HFF-Myc (cell line): Measurements from ENCODE around the gene PSEN2.
A peak's percentile ranks its signal among the peaks of the same experiment; 100 is the strongest.

ENCODE experiments used
- DNase-seq: peaks from one replicate; pipeline ENCODE4 v3.0.0-alpha.2; 2011; ENCODE audit warnings: low read depth; ENCODE audit errors: extremely low read depth
- H3K4me3 ChIP-seq: replicated peaks from 2 replicates; pipeline ENCODE4 v1.5.1; 2011; ENCODE audit warnings: low read depth, mild to moderate bottlenecking, control low read depth, low read length
- CTCF ChIP-seq: IDR thresholded peaks from 2 replicates; pipeline ENCODE4 v1.5.1; 2012; ENCODE audit warnings: mild to moderate bottlenecking, low read depth, low read length, control low read depth; ENCODE audit errors: missing control alignments

Gene PSEN2

DNA sequence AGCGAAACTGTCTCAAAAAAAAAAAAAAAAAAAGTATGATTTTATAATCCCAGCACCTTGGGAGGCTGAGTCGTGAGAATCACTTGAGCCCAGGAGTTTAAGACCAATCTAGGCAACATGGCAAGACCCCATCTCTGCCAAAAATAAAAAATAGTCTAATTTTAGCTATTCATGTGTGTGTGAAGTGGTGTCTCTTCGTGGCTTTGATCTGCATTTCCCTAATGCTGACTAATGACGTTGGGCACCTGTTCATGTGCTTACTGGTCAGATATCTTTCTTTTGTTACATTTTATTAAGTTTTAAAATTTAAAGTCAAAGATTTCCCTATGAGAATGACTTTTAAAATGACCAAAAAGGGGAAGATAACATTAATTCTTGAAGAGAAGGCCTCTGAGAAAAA lies 31.0 kb downstream of the PSEN2 start:
- no peak for TF ChIP-seq CTCF
- DNase-seq = no peak
- no peak overlapping the region for H3K4me3 ChIP-seq

DNA sequence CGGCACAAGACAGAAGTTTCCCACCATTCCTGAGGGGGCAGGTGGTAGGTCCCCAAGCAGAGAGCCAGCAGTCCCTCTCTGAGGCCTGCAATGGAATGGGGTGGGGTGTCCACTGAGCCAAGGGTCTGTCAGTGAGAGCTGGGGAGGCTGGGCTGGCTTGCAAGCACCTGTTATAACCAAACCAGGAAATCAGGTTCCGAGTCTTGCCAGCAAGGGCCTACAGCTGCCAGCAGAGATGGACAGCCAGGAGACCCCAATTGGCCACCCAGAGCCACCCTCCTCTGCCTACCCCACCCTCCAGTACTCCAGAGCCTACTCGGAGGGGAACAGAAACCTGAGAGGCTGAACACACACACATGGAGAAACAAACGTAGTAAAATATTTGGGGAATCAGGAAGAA lies 32.2 kb downstream of the PSEN2 start:
- H3K4me3 ChIP-seq = no peak overlapping the region
- TF ChIP-seq CTCF = no peak
- no peak for DNase-seq

- no peak overlapping the region for H3K4me3 ChIP-seq
- peak; percentile 46 for DNase-seq
- TF ChIP-seq CTCF = no peak
Measured at GRCh38 chr1:226903819-226904716, 33.7 kb downstream of the PSEN2 start.

GRCh38 chr1:226904772-226905171 lies 34.4 kb downstream of the PSEN2 start:
- TF ChIP-seq CTCF = no peak
- no peak for DNase-seq
- no peak overlapping the region for H3K4me3 ChIP-seq

DNA sequence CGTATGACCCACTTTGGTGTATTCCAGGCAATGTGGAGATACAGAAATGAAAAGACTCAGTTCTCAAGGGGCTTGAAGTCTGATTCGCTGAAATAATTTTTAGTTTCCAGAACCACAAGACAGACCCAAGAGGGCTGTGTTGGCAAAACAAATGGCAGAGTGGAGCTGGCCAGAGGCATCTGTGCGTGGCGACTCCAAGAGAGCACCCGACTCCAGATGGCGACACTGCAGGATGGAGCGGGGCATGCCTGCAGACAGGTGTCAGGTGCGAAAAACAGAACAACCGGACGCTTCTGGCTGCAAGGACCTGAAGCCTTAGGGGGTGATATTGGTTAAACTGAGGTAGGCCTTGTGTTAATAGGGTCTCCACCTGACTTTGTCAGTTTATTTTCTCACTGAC lies 38.0 kb downstream of the PSEN2 start:
- no peak for TF ChIP-seq CTCF
- no peak for DNase-seq
- no peak overlapping the region for H3K4me3 ChIP-seq

GRCh38 chr1:226908913-226909312 lies 38.5 kb downstream of the PSEN2 start:
- no peak for DNase-seq
- H3K4me3 ChIP-seq = no peak overlapping the region
- TF ChIP-seq CTCF = no peak
